ENCODE results near the gene HS3ST5.

DNA sequence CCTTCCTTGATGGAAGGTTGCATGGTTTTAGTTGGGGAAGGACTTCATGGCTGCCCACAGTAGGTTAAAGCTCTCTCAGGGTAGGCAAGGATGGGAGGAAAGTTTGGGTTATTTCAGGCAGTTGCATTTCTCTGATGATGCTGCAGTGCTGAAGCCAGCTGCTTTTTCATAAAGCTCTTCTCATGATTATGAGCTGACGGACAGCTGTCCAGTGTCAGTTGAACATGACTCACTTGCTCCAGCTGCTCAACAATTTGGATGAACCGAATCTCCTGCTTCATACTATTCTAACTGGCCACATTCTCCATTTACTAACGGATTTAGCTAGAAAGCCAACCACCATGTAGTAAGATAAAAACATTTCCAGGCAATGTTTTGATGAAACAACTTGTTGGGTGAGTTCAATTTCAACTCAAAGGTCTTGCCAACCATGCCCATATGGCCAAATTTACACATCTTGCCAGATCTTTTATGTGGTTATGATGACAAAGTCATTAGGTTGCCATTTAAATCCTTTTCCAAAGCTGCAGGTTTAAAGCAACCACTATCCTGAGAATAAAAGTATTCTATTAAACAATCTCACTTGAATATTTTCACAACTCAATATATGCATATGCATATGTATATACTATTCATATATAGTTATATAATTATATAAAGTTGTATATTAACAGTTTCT is 125.9 kb downstream of the HS3ST5 start:
- TF ChIP-seq, protein P1, sequence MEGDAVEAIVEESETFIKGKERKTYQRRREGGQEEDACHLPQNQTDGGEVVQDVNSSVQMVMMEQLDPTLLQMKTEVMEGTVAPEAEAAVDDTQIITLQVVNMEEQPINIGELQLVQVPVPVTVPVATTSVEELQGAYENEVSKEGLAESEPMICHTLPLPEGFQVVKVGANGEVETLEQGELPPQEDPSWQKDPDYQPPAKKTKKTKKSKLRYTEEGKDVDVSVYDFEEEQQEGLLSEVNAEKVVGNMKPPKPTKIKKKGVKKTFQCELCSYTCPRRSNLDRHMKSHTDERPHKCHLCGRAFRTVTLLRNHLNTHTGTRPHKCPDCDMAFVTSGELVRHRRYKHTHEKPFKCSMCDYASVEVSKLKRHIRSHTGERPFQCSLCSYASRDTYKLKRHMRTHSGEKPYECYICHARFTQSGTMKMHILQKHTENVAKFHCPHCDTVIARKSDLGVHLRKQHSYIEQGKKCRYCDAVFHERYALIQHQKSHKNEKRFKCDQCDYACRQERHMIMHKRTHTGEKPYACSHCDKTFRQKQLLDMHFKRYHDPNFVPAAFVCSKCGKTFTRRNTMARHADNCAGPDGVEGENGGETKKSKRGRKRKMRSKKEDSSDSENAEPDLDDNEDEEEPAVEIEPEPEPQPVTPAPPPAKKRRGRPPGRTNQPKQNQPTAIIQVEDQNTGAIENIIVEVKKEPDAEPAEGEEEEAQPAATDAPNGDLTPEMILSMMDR (IDR thresholded peaks at IDR 0.05) = no peak
- no peak for TF ChIP-seq POLR2A (IDR thresholded peaks at IDR 0.05)
